GM21447 (cell line): ENCODE results near the gene COL4A2.

ENCODE experiments used
- ATAC-seq: cut with Tn5 transposase; IDR thresholded peaks from one replicate; pipeline ENCODE4 v1.9.1; 2021; ENCODE audit not compliant: unreplicated experiment

COL4A2 gene

GRCh38 chr13:110413016-110413675, 106.1 kb downstream of the COL4A2 start:
- no peak for ATAC-seq

DNA sequence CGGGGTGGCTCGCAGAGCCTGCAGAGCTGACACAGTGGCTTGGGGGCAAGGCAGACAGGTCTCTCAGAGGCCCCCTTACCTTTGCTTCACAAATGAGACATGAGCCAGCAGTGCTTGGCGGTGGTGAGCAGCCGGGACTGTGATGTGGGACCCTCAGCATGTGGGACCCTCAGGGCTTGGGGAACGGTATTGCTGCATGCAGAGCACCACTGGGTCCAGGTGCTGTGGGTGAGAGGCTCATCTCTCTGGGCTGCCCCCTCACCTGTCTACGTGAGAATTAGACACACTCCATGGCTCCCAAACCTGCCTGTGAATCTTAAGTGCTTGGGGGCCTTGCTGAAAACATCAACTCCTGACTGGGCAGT, 106.6 kb downstream of the COL4A2 start:
- no peak for ATAC-seq

DNA sequence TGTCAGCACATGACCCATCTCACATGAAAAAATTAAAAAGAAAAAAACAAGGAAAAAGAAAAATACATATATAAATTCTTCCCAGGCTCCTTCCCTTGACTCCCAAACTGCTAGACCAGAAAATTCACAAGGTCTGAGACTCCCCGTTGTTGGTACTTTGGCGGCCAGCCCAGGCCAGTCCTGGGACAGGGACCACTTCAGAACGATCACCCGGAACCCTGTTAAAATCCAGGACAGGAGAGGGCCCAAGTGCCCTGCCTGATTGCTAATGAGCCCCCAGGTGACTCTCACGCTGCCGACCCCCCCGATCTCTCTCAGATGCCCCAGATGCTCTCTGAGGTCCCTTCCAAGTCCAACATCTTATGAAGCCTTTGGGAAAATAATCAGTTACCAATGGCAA, 107.2 kb downstream of the COL4A2 start:
- no peak for ATAC-seq

- ATAC-seq: no peak
These were observed 107.8 kb downstream of the COL4A2 start for GRCh38 chr13:110414931-110415330.

GRCh38 chr13:110415669-110416068, 108.6 kb downstream of the COL4A2 start:
- ATAC-seq: no peak

DNA sequence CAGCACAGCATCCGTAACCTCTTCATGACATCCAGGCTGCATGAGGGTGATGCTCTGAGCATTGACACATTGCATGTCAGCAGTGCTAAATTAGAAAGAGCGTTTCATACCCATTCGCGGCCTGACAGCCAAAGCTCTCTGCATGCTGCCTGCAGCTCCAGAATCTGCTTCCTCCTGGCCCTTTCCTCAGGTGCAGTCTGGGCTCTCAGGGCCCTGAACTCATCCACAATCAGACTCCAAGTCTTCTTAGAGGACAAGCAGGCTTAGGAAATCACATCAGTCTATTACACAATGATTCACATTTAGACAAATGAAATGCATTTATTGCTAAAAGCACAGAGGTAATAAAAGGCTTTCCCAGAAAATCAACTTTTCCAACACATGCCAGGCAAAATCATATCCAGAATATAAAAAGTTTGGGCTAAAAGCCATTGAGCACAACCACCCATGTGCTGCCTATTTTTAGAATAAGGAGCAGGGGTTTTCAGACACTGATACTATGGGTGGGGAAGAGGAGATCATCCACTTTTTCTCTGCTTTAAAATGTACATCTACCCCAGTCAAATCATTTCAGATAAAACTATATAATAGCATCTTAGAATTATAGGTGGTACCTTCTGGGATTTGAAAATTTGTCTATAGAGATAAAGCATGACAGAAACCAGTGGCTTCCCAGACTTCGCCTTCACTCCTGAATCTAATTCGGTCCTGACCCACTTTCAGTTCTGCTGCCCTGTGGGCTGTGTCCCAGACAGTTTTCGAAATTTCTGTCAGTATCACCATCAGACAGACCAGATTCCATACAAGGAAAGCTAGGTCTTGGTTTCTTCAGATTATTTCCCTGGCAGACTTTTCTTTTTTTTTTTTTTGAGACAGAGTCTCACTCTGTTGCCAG, 109.3 kb downstream of the COL4A2 start:
- ATAC-seq: no peak

- ATAC-seq: no peak
These were observed 111.9 kb downstream of the COL4A2 start for GRCh38 chr13:110418944-110419343.

- ATAC-seq: no peak
These were observed 112.3 kb downstream of the COL4A2 start for GRCh38 chr13:110419381-110419791.

DNA sequence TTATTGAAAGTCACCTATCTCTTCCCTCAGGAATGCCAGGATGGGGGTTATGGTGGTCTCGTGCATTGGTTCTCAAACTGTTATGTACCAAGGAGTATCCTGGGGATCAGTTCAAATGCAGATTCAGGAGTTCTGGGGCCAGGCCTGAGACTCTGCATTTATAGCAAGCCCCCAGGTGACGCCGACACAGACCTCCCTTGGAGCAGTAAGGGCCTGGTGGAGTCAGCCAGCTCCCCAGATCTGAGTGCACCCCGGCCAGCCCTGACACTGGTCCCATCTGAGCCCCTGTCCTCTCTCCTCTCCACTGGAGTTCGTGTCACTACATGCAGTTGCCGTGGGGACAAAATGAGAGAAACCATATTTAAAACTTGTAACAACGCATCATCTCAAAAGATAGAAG, 112.9 kb downstream of the COL4A2 start:
- no peak for ATAC-seq

- no peak for ATAC-seq
These were observed 113.5 kb downstream of the COL4A2 start for GRCh38 chr13:110420626-110421025.

DNA sequence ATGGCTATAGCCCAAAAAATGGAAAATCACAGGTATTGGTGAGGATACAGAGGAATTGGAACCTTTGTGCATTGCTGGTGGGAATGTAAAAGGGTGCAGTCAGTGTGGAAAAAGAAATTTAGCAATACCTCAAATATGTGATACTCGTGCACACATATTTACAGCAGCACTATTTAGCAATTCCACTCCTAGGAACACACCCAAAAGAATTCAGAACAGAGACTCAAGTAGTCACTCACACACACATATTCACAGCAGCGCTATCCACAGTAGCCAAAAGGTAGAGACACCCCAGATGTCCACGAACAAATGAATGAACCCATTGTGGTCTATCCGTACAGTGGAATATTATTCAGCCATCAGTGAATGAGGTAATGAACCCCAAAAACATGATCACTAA, 114.0 kb downstream of the COL4A2 start:
- ATAC-seq: no peak

- no peak for ATAC-seq
These were observed 114.8 kb downstream of the COL4A2 start for GRCh38 chr13:110421696-110422385.

GRCh38 chr13:110422913-110423688, 116.0 kb downstream of the COL4A2 start:
- ATAC-seq: no peak

DNA sequence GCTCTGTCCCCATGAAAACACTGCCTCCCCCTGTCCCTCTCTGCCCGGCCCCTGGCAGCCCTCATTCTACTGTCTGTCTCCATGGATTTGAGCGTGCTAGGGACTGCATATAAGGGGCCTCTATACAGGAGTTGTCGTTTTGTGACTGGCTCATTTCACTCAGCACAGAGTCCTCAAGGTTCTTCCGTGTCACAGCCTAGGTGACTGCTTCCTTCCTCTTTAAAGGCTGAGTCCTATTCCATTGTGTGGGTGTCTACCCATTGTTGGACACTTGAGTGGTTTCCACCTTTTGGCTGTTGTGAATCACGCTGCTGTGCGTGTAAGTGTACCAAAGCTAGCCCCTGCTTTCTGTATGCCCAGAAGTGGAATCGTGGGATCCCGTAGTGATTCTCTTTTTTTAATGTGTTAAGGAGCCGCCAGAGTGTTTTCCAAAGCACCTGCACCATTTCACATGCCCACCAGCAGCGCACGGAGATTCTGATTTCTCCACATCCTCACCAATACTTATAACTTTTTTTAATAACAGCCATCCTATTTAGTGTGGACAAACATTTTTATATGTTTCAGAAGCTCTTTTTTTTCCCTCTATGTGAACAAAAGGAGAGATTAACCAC, 116.7 kb downstream of the COL4A2 start:
- no peak for ATAC-seq

DNA sequence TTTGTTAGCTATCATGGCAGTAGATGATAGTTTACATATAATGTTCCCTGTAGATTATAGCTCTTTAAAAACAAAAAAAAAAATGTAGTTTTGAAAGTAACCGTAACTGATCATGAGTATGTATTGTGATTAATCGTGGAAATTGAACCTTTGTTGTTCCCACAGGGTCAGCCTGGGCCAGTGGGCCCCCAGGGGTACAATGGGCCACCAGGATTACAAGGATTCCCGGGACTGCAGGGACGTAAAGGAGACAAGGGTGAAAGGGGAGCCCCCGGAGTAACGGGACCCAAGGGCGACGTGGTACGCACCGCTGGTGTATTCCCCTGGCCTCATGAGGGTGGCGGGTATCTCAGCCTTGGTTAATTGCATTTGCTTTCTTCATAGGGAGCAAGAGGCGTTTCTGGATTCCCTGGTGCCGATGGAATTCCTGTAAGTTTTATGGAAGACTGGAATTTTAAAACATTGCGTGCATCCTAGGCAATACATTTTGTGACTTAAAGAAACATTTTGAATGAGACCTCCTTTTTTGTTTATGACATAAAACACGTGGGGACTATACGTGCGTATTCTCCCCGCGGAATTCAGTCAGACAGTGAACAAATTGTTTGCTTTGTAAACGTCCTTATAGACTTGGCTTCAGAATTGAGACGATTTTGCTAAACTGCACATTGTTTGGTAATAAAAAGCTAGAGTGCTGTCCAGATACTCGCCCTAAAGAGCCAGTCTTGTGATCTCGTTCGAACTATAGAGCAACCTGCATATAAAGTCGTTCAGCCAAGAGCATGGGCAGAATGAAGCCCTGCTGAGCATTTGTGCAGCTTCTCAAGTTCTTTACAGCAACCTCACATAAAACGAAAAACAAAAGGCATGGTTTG, 117.7 kb downstream of the COL4A2 start:
- no peak for ATAC-seq

DNA sequence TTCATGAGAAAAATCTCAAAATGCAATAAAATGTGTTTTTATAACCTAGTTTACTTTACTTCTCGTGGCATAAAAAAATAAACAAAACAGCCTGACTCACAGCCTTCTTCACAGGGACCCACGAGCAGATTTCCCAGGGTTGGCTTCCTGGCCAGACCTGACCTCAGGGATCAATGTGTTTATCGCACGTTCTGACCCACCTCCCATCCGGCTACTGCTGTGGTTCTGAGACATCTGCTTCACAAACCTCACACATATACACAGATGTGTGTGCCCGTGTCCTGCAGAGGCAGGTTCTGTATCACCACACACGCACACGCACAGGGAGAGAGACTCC, 118.3 kb downstream of the COL4A2 start:
- ATAC-seq: no peak

- no peak for ATAC-seq
These were observed 119.7 kb downstream of the COL4A2 start for GRCh38 chr13:110426735-110427134.

- no peak for ATAC-seq
These were observed 121.2 kb downstream of the COL4A2 start for GRCh38 chr13:110428313-110428712.

- no peak for ATAC-seq
These were observed 123.6 kb downstream of the COL4A2 start for GRCh38 chr13:110430391-110431336.
